Fibroblast of lung (primary cell): ENCODE data around the gene NR5A1. TPM values are rescaled to one million over a fixed set of nuclear protein-coding genes. Genes with fewer than 3 reads are reported as not detected.

Experiments used
- DNase-seq, 2 donors: peaks; one replicate each; pipeline versions ENCODE4 v3.0.0 to v3.0.0-alpha.2; 2010; ENCODE audit warnings: low read depth in 2 of 2
- H2AFZ ChIP-seq: 2 replicates; pipeline ENCODE4 v1.5.1; 2012; ENCODE audit warnings: low read length, control low read depth, inconsistent platforms
- H3K27ac ChIP-seq: 2 replicates; pipeline ENCODE4 v1.5.1; 2011; ENCODE audit warnings: low read length, control low read depth; ENCODE audit not compliant: insufficient read depth
- H3K27me3 ChIP-seq: 2 replicates; pipeline ENCODE4 v1.5.1; 2011; ENCODE audit warnings: mild to moderate bottlenecking, low read length; ENCODE audit not compliant: control insufficient read depth, insufficient read depth
- H3K36me3 ChIP-seq: 2 replicates; pipeline ENCODE4 v1.5.1; 2011; ENCODE audit warnings: low read length; ENCODE audit not compliant: control insufficient read depth, insufficient read depth
- H3K4me1 ChIP-seq: 2 replicates; pipeline ENCODE4 v1.5.1; 2011; ENCODE audit warnings: low read length; ENCODE audit not compliant: control insufficient read depth, insufficient read depth; ENCODE audit errors: extremely low read depth
- H3K4me2 ChIP-seq: 2 replicates; pipeline ENCODE4 v1.5.1; 2011; ENCODE audit warnings: low read length, control low read depth; ENCODE audit not compliant: insufficient read depth; ENCODE audit errors: extremely low read depth
- H3K4me3 ChIP-seq, 4 experiments: fragments of 200-600 bp in 1 of 4; sonication (generic) in 1 of 4; replicated peaks in 1 of 4; 2 replicates each; pipeline ENCODE4 v1.5.1; 2011 to 2016; ENCODE audit warnings: low read length in 4 of 4, low read depth in 3 of 4, mild to moderate bottlenecking in 3 of 4, control low read depth in 2 of 4, inconsistent platforms in 1 of 4, mixed read lengths in 1 of 4; ENCODE audit not compliant: insufficient read depth in 1 of 4; ENCODE audit errors: control extremely low read depth in 1 of 4
- H3K79me2 ChIP-seq: 2 replicates; pipeline ENCODE4 v1.5.1; 2012; ENCODE audit warnings: mild to moderate bottlenecking, low read length, inconsistent platforms; ENCODE audit not compliant: control insufficient read depth, insufficient read depth
- H3K9ac ChIP-seq: 2 replicates; pipeline ENCODE4 v1.5.1; 2011; ENCODE audit warnings: mild to moderate bottlenecking, low read length, control low read depth; ENCODE audit not compliant: insufficient read depth
- H3K9me3 ChIP-seq: 2 replicates; pipeline ENCODE4 v1.5.1; 2012; ENCODE audit warnings: low read depth, low read length; ENCODE audit not compliant: control insufficient read depth, insufficient read depth
- H4K20me1 ChIP-seq: 2 replicates; pipeline ENCODE4 v1.5.1; 2011; ENCODE audit warnings: low read length; ENCODE audit not compliant: control insufficient read depth, insufficient read depth; ENCODE audit errors: extremely low read depth
- EZH2 ChIP-seq: IDR thresholded peaks from 2 replicates; pipeline ENCODE4 v1.5.1; 2012; ENCODE audit warnings: low read length, control low read depth, mild to moderate bottlenecking; ENCODE audit errors: missing control alignments
- polyA plus RNA-seq, 2 donors: library from polyadenylated mRNA; depleted of rRNA in 1 of 2; stranded (reverse) in 1 of 2; unstranded in 1 of 2; fragments of >200 nt; gene quantifications; 2 replicates each; pipeline ENCODE4 v1.2.1, GENCODE V29; 2011 to 2012; ENCODE audit warnings: missing spikeins in 1 of 2
- total RNA-seq: library from RNA; depleted of rRNA; stranded (reverse); fragments of >200 nt; gene quantifications from 2 replicates; pipeline ENCODE4 v1.2.1, GENCODE V29; 2014
- TF ChIP-seq, protein P1 (sequence below), 2 donors: IDR thresholded peaks in 1 of 2; conservative IDR thresholded peaks in 1 of 2; 1 replicate in 1 of 2; 2 replicates in 1 of 2; pipeline ENCODE4 v1.5.1; 2011 to 2012; ENCODE audit warnings: low read length in 2 of 2, control low read depth in 1 of 2, inconsistent platforms in 1 of 2, low read depth in 1 of 2, mild to moderate bottlenecking in 1 of 2

Gene NR5A1
- total and polyA plus RNA-seq, 2 donors (not counting 1 experiment from before 2014, with no cell fraction given), result not detected

GRCh38 chr9:124496463-124496862 lies 10.7 kb downstream of the NR5A1 start:
- Histone ChIP-seq H3K9ac (no peak overlapping the region), H3K36me3 (no peaks in the 10 kb centered on the region), H3K9me3 (no peaks in the 10 kb centered on the region), H3K79me2 (no peaks in the 10 kb centered on the region), H3K4me2 (no peak overlapping the region), H3K27me3 (peaks cover 12% of the 10 kb centered on the region), H2AFZ (no peak overlapping the region), H3K27ac (no peak overlapping the region), H4K20me1 (no peaks in the 10 kb centered on the region), H3K4me3 (no peak overlapping the region), H3K4me1 (no peaks in the 10 kb centered on the region)
- TF ChIP-seq, protein P1, sequence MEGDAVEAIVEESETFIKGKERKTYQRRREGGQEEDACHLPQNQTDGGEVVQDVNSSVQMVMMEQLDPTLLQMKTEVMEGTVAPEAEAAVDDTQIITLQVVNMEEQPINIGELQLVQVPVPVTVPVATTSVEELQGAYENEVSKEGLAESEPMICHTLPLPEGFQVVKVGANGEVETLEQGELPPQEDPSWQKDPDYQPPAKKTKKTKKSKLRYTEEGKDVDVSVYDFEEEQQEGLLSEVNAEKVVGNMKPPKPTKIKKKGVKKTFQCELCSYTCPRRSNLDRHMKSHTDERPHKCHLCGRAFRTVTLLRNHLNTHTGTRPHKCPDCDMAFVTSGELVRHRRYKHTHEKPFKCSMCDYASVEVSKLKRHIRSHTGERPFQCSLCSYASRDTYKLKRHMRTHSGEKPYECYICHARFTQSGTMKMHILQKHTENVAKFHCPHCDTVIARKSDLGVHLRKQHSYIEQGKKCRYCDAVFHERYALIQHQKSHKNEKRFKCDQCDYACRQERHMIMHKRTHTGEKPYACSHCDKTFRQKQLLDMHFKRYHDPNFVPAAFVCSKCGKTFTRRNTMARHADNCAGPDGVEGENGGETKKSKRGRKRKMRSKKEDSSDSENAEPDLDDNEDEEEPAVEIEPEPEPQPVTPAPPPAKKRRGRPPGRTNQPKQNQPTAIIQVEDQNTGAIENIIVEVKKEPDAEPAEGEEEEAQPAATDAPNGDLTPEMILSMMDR (conservative IDR thresholded peaks at IDR 0.05 in 1 of 2, IDR thresholded peaks at IDR 0.05 in 1 of 2; ENCODE audit: low read depth in 1 of 2, low read length in 2 of 2), result no peak
- TF ChIP-seq EZH2, result no peak
- DNase-seq, result no peak

DNA sequence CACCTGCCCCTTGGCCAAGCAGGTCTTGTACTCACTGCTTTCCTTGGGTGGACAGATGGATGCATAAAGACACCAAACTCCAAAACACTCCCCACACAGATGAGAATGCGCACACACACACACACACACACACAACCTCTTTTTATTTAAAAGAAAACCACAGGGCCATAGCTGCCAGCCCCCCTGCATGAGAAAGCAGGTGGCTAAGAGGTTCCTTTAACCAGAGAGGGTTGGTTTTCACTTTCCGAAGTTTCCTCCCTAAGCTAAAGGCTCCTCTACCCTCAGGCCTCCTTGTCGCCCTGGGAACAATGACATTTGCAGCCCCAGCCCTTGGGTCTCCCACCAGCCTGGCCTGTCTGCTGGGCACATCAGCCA lies 11.1 kb downstream of the NR5A1 start:
- Histone ChIP-seq H3K79me2 (no peaks in the 10 kb centered on the region), H3K27ac (no peak overlapping the region), H3K27me3 (peaks cover 9% of the 10 kb centered on the region), H3K9me3 (no peaks in the 10 kb centered on the region), H3K9ac (no peak overlapping the region), H3K4me3 (no peak overlapping the region), H3K4me1 (no peaks in the 10 kb centered on the region), H3K36me3 (no peaks in the 10 kb centered on the region), H3K4me2 (no peak overlapping the region), H2AFZ (no peak overlapping the region), H4K20me1 (no peaks in the 10 kb centered on the region)
- no peak for DNase-seq
- TF ChIP-seq, protein P1 (conservative IDR thresholded peaks at IDR 0.05 in 1 of 2, IDR thresholded peaks at IDR 0.05 in 1 of 2; ENCODE audit: low read depth in 1 of 2, low read length in 2 of 2), result no peak
- TF ChIP-seq EZH2, result no peak

DNA sequence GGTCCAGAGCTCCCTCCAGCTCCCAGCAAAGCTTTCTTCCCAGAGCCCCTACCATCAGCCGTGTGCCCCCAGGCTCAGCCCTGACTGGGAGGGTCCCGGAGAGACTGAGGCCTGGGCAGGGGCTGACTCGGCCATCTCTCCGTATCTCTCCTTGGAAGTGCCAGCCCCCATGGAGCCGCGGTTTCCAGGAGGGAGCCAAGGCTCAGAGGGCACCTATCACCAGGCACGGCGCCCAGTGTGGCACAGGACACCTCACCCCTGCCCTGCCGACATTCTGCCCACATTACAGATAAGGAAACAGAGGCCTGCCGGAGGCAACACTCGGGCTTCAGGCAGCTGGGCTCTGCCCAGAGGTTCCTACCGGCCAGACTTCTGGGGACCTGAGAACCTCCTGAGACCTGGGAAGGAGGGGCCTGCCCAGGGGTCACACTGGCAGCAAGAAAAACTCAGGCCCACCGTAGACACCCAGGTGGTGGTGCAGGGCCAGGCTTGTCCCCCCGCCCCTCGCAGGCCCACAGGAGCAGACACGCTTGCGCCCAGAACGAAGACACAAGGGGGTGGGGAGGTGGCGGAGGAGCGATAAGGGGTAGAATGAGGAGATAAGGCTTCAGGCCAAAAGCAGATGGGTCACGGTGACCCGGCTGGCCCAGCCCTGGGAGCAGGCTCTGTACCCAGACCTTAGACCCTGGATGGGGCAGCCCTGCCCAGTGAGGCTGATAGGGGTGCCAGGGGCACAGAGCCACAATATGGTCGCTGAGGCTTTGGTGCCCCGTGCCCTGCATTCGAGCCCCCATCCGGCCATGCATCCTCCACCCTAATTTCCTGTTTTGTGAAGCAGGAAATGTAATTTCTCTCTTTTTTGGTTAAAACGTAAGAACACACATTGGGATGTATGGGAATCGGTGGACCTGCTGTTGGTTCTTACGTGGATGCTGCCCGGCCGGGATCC lies 11.8 kb downstream of the NR5A1 start:
- no peak for DNase-seq
- no peak for TF ChIP-seq EZH2
- TF ChIP-seq, protein P1 (conservative IDR thresholded peaks at IDR 0.05 in 1 of 2, IDR thresholded peaks at IDR 0.05 in 1 of 2; ENCODE audit: low read depth in 1 of 2, low read length in 2 of 2), result no peak

More for the DNA sequence above, 11.8 kb downstream of the NR5A1 start:
- no peaks in the 10 kb centered on the region for H3K36me3 ChIP-seq
- H3K27me3 ChIP-seq, result peaks cover 7% of the 10 kb centered on the region
- H3K4me2 ChIP-seq, result no peak overlapping the region
- H4K20me1 ChIP-seq, result no peaks in the 10 kb centered on the region
- no peaks in the 10 kb centered on the region for H3K9me3 ChIP-seq
- no peaks in the 10 kb centered on the region for H3K79me2 ChIP-seq
- no peak overlapping the region for H3K27ac ChIP-seq
- H3K9ac ChIP-seq, result no peak overlapping the region
- no peak overlapping the region for H3K4me3 ChIP-seq
- H3K4me1 ChIP-seq, result no peaks in the 10 kb centered on the region
- no peak overlapping the region for H2AFZ ChIP-seq
